Head of caudate nucleus (tissue), 42 donors: ENCODE measurements around the gene GPR32.

Experiments
- DNase-seq, 42 donors: peaks; one replicate each; pipeline versions ENCODE4 v3.0.0 to v3.0.0-alpha.2; 2020 to 2021; ENCODE audit warnings: mixed read lengths in 7 of 42
- intact Hi-C: fragments of 100-400 bp; cut with DNase I; formaldehyde crosslinking; loops from one replicate; pipeline ENCODE4 v1.15.0; 2022

The GPR32 gene

GRCh38 chr19:50818859-50819472 is 48.7 kb downstream of the GPR32 start:
- DNase-seq: no peak
- intact Hi-C loops: no loop called here

GRCh38 chr19:50819636-50820035 is 49.4 kb downstream of the GPR32 start:
- intact Hi-C loops: no loop called here
- no peak for DNase-seq

- intact Hi-C loops: no loop called here
Observed at GRCh38 chr19:50820086-50820485, 49.8 kb downstream of the GPR32 start.

GRCh38 chr19:50820549-50821247 is 50.4 kb downstream of the GPR32 start:
- intact Hi-C loops: no loop called here
- DNase-seq: no peak

More at GRCh38 chr19:50820086-50820485, 49.8 kb downstream of the GPR32 start:
- DNase-seq: no peak

- DNase-seq: no peak
- intact Hi-C loops: no loop called here
Observed at GRCh38 chr19:50821248-50821612, 51.0 kb downstream of the GPR32 start.
